Dedifferentiated amniotic fluid mesenchymal stem cell (primary cell): ENCODE results near the gene ZNF410.

ENCODE experiments used
- DNase-seq: peaks from one replicate; pipeline ENCODE4 v3.0.0-alpha.2; 2016; ENCODE audit errors: extremely low spot score

ZNF410 gene

GRCh38 chr14:73955674-73956073, 69.0 kb downstream of the ZNF410 start:
- no peak for DNase-seq

GRCh38 chr14:73958591-73958990, 71.9 kb downstream of the ZNF410 start:
- no peak for DNase-seq

GRCh38 chr14:73961192-73961591, 74.5 kb downstream of the ZNF410 start:
- no peak for DNase-seq

GRCh38 chr14:73965216-73965615, 78.6 kb downstream of the ZNF410 start:
- no peak for DNase-seq

- no peak for DNase-seq
These were observed 82.2 kb downstream of the ZNF410 start for GRCh38 chr14:73968885-73969284.

GRCh38 chr14:73973497-73973896, 86.8 kb downstream of the ZNF410 start:
- no peak for DNase-seq

GRCh38 chr14:73976125-73976524, 89.5 kb downstream of the ZNF410 start:
- DNase-seq: no peak

- no peak for DNase-seq
These were observed 91.2 kb downstream of the ZNF410 start for GRCh38 chr14:73977896-73978295.
